Trophoblast cell (in vitro differentiated cells and primary cell): ENCODE data around the gene MRPL45.
"Not testable (repeated sequence)": the region's sequence is repeated elsewhere in the genome, so short reads cannot be mapped to it uniquely, and the experiment has no call there.

ENCODE experiments used
- DNase-seq, 2 donors: peaks; one replicate each; pipeline ENCODE4 v3.0.0-alpha.2; 2016
- H2AFZ ChIP-seq: 2 replicates; pipeline ENCODE4 v1.6.1; 2013; ENCODE audit warnings: low read length, moderate library complexity, mild to moderate bottlenecking; ENCODE audit not compliant: insufficient read depth, poor library complexity
- H2AK5ac ChIP-seq: 2 replicates; pipeline ENCODE4 v1.6.1; 2013; ENCODE audit warnings: mild to moderate bottlenecking, low read length
- H2BK120ac ChIP-seq: 2 replicates; pipeline ENCODE4 v1.6.1; 2013; ENCODE audit warnings: low read length, mild to moderate bottlenecking, moderate library complexity; ENCODE audit not compliant: insufficient read depth, poor library complexity
- H2BK12ac ChIP-seq: 2 replicates; pipeline ENCODE4 v1.6.1; 2013; ENCODE audit warnings: mild to moderate bottlenecking, low read length, moderate library complexity
- H2BK5ac ChIP-seq: 2 replicates; pipeline ENCODE4 v1.6.1; 2013; ENCODE audit warnings: low read length, low read depth, moderate library complexity, mild to moderate bottlenecking; ENCODE audit not compliant: poor library complexity
- H3K14ac ChIP-seq: 2 replicates; pipeline ENCODE4 v1.6.1; 2013; ENCODE audit warnings: mild to moderate bottlenecking, low read length
- H3K18ac ChIP-seq: 2 replicates; pipeline ENCODE4 v1.6.1; 2013; ENCODE audit warnings: mild to moderate bottlenecking, low read length
- H3K23ac ChIP-seq: 2 replicates; pipeline ENCODE4 v1.6.1; 2013; ENCODE audit warnings: low read length
- H3K27ac ChIP-seq: 2 replicates; pipeline ENCODE4 v1.5.1; 2013; ENCODE audit warnings: low read depth, mild to moderate bottlenecking, inconsistent platforms, low read length, moderate library complexity
- H3K27me3 ChIP-seq: 2 replicates; pipeline ENCODE4 v1.6.1; 2013; ENCODE audit warnings: inconsistent platforms, mild to moderate bottlenecking, low read length, moderate library complexity; ENCODE audit not compliant: insufficient read depth
- H3K36me3 ChIP-seq, 2 experiments: 1 replicate in 1 of 2; 2 replicates in 1 of 2; pipeline ENCODE4 v1.6.1; 2013; ENCODE audit warnings: low read length in 2 of 2, mild to moderate bottlenecking in 2 of 2, moderate library complexity in 1 of 2; ENCODE audit not compliant: insufficient read depth in 2 of 2, control insufficient read depth in 1 of 2
- H3K4ac ChIP-seq: 2 replicates; pipeline ENCODE4 v1.6.1; 2013; ENCODE audit warnings: low read depth, mild to moderate bottlenecking, low read length, moderate library complexity
- H3K4me1 ChIP-seq, 2 experiments: 1 replicate in 1 of 2; 2 replicates in 1 of 2; pipeline ENCODE4 v1.6.1; 2013; ENCODE audit warnings: low read length in 2 of 2, mild to moderate bottlenecking in 2 of 2, moderate library complexity in 1 of 2; ENCODE audit not compliant: insufficient read depth in 2 of 2, control insufficient read depth in 1 of 2
- H3K4me2 ChIP-seq: 2 replicates; pipeline ENCODE4 v1.6.1; 2013; ENCODE audit warnings: inconsistent platforms, mild to moderate bottlenecking, low read length, moderate library complexity
- H3K4me3 ChIP-seq: 2 replicates; pipeline ENCODE4 v1.5.1; 2013; ENCODE audit warnings: mild to moderate bottlenecking, low read depth, low read length, inconsistent platforms
- H3K79me1 ChIP-seq: one replicate; pipeline ENCODE4 v1.6.1; 2013; ENCODE audit warnings: low read length
- H3K79me2 ChIP-seq: 2 replicates; pipeline ENCODE4 v1.6.1; 2013; ENCODE audit warnings: low read length, mild to moderate bottlenecking; ENCODE audit not compliant: control insufficient read depth, insufficient read depth, poor library complexity
- H3K9ac ChIP-seq: 2 replicates; pipeline ENCODE4 v1.6.1; 2013; ENCODE audit warnings: mild to moderate bottlenecking, low read length
- H3K9me3 ChIP-seq: 2 replicates; pipeline ENCODE4 v1.6.1; 2013; ENCODE audit warnings: low read depth, mild to moderate bottlenecking, control low read depth, inconsistent platforms, low read length; ENCODE audit not compliant: insufficient read depth
- H4K12ac ChIP-seq: 2 replicates; pipeline ENCODE4 v1.6.1; 2013; ENCODE audit warnings: low read depth, mild to moderate bottlenecking, low read length, moderate library complexity
- H4K8ac ChIP-seq: 2 replicates; pipeline ENCODE4 v1.6.1; 2013; ENCODE audit warnings: low read depth, mild to moderate bottlenecking, low read length, moderate library complexity
- H4K91ac ChIP-seq: one replicate; pipeline ENCODE4 v1.6.1; 2013; ENCODE audit warnings: low read depth, mild to moderate bottlenecking, low read length, moderate library complexity
- WGBS: extraction: QIAGEN DNeasy Blood & Tissue Kit; methylation state at CpG from one replicate; pipeline ENCODE4 v1.1.7; 2013; ENCODE audit warnings: missing lambda C conversion rate; ENCODE audit not compliant: insufficient read length, insufficient coverage; ENCODE audit errors: extremely low coverage; 5-methylcytosine and 5-hydroxymethylcytosine counted together

The MRPL45 gene

GRCh38 chr17:38265974-38266506, 30.9 kb upstream of the MRPL45 start:
- WGBS, result no CpG with 5 or more reads among the region's 1 CpG
- H3K4me3 ChIP-seq, H3K18ac ChIP-seq, H3K14ac ChIP-seq, H3K9me3 ChIP-seq, H2BK120ac ChIP-seq, H4K91ac ChIP-seq, H3K79me1 ChIP-seq, H2AFZ ChIP-seq, H3K36me3 ChIP-seq, H3K27me3 ChIP-seq, H3K79me2 ChIP-seq, DNase-seq, H2BK12ac ChIP-seq, H3K23ac ChIP-seq, H4K8ac ChIP-seq, H3K4me2 ChIP-seq, H3K27ac ChIP-seq, H2BK5ac ChIP-seq, H3K9ac ChIP-seq, H2AK5ac ChIP-seq, H3K4me1 ChIP-seq, H4K12ac ChIP-seq, H3K4ac ChIP-seq: not testable (repeated sequence)

GRCh38 chr17:38266571-38266970, 30.4 kb upstream of the MRPL45 start:
- H4K91ac ChIP-seq, H3K4me1 ChIP-seq, H3K27me3 ChIP-seq, H2BK5ac ChIP-seq, H3K79me1 ChIP-seq, H2BK120ac ChIP-seq, H3K9ac ChIP-seq, H4K12ac ChIP-seq, H3K23ac ChIP-seq, DNase-seq, H3K27ac ChIP-seq, H3K18ac ChIP-seq, H3K14ac ChIP-seq, H2AFZ ChIP-seq, H2AK5ac ChIP-seq, H2BK12ac ChIP-seq, H3K79me2 ChIP-seq, H3K36me3 ChIP-seq, H4K8ac ChIP-seq, H3K4me3 ChIP-seq, H3K4me2 ChIP-seq, H3K4ac ChIP-seq, H3K9me3 ChIP-seq: not testable (repeated sequence)
- WGBS, result no CpG with 5 or more reads among the region's 17 CpGs

- H2AFZ ChIP-seq, H4K8ac ChIP-seq, H2BK5ac ChIP-seq, H3K4me2 ChIP-seq, H3K27me3 ChIP-seq, H3K4me1 ChIP-seq, H3K36me3 ChIP-seq, H2AK5ac ChIP-seq, H2BK12ac ChIP-seq, H3K79me1 ChIP-seq, H2BK120ac ChIP-seq, H3K23ac ChIP-seq, H3K9ac ChIP-seq, H3K14ac ChIP-seq, H3K9me3 ChIP-seq, H3K4ac ChIP-seq, H4K12ac ChIP-seq, H3K18ac ChIP-seq, H4K91ac ChIP-seq, DNase-seq, H3K4me3 ChIP-seq, H3K79me2 ChIP-seq, H3K27ac ChIP-seq: not testable (repeated sequence)
- WGBS, result no CpG with 5 or more reads among the region's 3 CpGs
Measured at GRCh38 chr17:38268138-38268537, 28.8 kb upstream of the MRPL45 start.

GRCh38 chr17:38269045-38269444, 27.9 kb upstream of the MRPL45 start:
- WGBS, result no CpG with 5 or more reads among the region's 1 CpG
- H4K12ac ChIP-seq, H4K91ac ChIP-seq, H2AK5ac ChIP-seq, H3K9ac ChIP-seq, H3K14ac ChIP-seq, H3K36me3 ChIP-seq, H3K23ac ChIP-seq, DNase-seq, H3K27me3 ChIP-seq, H2BK12ac ChIP-seq, H3K4me3 ChIP-seq, H3K4me2 ChIP-seq, H2BK120ac ChIP-seq, H3K18ac ChIP-seq, H2AFZ ChIP-seq, H3K9me3 ChIP-seq, H4K8ac ChIP-seq, H3K4ac ChIP-seq, H3K4me1 ChIP-seq, H3K79me2 ChIP-seq, H3K27ac ChIP-seq, H2BK5ac ChIP-seq, H3K79me1 ChIP-seq: not testable (repeated sequence)
